GM19023 (cell line): ENCODE results near the gene SLC16A8.

Experiments used
- ATAC-seq: cut with Tn5 transposase; IDR thresholded peaks from one replicate; pipeline ENCODE4 v1.9.1; 2021; ENCODE audit warnings: mild to moderate bottlenecking, moderate library complexity; ENCODE audit not compliant: unreplicated experiment

Gene SLC16A8

DNA sequence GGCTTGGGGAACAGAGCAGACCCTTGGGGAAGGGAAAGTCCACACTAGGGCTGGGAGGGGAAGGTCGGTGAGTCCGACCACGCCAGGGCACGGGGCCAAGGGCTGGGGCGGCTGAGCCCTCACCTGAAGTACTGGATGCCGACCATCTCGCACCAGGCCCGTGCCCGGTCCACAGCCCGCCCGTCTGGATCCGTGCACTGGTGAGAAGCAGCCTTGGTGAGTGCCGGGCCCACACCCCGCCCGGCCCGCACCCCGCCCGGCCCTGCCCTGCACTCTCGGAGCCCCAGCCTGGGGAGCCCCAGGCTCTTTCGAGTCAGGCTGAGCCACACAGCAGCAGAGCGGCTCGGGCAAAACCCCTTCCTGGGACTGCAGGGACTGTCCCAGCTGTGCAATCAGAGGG is 28.4 kb upstream of the SLC16A8 start:
- no peak for ATAC-seq

DNA sequence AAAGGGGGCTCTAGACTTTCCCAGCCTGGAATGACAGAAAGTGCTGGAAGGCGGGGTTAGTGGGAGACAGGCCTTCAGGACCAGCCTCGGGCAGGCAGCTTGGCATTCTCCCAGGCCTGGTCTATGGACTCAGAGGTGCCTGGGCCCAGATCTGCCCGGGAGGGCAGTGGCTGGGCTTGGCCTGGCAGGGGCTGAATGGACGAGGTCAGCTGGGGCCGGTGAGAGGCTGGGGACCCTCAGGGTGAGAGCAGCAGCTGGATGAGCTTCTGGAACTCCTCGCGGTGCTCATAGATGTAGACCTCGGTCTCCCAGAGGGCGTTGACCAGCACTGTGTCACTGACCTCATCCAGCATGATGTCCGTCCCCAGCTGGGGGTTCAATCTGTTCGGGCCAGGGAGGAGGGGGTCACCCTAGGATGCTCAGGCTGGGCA is 28.0 kb upstream of the SLC16A8 start:
- ATAC-seq, result no peak

GRCh38 chr22:38110863-38111852 is 27.2 kb upstream of the SLC16A8 start:
- ATAC-seq, result no peak

DNA sequence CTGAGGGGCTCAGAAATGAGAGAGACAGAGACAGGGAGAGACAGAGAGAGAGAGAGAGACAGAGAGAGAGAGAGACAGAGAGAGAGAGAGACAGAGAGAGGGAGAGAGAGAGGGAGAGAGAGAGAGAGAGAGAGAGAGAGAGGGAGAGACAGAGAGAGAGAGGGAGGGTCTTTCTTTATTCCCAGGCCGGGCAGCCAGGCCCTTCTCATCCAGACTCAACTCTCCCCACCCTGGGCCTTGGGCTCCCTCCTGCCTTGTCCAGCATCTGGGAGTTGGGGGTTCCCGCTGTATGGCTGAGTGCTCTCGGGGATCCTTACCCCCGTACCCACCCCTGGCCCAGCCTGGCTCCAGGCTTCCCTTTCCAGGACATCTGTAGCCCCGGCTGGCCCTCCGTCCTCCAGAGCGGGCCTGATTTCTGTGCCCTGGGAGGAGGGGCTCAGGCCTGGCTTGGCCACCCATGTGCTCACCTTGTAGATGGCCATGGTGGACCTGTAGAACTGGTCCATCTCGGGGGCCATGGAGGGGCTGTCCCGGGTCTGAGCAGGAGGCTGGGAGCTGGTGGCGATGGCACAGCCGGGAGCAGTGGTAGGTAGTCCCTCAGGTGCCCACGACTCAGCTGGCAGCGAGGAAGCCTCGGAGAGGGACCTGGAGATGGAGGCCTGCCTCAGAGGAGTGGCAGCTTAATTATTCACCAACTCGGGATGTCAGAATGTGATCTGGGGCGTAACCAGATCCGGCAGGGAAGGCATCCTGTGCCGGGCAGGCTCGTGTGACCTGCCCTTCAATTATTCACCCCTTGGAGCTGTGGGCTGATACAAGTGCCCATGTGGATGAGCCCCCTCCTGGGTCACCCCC is 26.3 kb upstream of the SLC16A8 start, which contains the start of gene BAIAP2L2:
Gene BAIAP2L2 (minus strand): TSS at position 677 of the 855 bp plus-strand sequence. CDS start 159 bp downstream, at position 518.
- ATAC-seq, result no peak

DNA sequence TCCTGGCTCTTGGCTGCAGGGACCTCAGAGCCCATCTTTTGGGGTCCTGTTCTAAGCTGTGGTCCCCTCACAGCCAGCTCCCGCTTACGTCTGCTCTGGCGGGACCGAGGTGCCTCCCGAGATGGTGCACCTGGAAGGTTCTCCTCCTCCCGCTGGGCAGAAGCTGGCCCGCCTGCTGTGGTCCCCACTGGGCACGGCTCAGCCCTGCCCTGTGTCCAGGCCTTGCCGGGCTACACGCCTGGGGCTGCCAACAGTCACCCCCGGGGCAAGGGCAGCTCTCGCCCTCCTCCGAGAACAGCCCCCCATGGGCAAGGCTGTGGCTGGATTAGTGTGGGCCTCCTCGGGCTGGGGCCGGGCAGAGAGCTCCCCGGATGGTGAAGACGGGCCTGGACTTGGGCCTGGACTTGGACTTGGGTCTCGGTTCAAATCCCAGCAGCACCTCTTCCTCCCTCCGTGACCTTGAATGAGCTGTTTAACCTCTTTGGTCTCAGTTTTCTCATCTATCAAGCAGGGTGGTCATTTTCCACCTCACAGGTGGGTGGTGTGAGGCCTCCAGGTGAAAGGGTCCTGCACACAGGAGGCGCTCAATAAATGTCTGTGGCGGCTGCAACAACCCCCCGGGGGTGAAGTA is 25.5 kb upstream of the SLC16A8 start:
- no peak for ATAC-seq

DNA sequence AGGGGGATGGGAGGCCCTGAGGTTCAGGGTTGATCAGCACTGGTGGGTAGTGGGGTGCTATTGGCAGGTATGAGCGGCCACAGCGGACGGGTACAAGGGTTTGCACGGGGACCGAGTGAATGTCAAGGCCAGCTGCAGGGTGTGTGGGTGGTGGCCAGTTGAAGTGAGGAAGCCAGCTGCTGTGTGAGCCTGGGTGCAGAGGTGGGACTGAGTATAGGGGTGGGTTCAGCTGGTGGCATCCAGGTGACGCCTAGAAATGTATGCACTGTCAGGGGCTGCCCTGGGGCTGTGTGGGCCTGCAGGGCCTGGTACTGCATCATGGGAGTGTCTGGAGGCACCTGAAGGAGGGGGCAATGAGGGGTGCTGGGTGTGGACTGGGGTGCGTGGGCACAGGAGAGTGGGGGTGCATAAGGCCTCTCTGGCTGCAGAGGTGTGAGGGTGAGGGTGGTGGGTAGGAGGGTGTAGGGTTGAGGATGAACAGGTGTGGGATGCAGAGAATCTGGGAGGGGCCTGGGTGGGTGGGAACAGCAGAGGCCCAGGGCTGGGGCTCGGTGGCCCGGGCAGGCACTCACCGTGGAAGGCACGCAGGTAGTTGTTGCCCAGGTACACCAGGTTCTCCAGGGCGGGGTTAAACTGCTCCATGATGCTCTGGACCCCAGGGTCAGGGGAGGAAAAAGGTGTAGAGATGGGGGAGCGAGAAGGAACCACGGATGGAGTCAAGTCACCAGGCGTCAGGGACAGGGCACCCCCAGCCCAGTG is 24.8 kb upstream of the SLC16A8 start:
- ATAC-seq, result no peak

GRCh38 chr22:38107692-38108515 is 23.9 kb upstream of the SLC16A8 start:
- ATAC-seq, result no peak

DNA sequence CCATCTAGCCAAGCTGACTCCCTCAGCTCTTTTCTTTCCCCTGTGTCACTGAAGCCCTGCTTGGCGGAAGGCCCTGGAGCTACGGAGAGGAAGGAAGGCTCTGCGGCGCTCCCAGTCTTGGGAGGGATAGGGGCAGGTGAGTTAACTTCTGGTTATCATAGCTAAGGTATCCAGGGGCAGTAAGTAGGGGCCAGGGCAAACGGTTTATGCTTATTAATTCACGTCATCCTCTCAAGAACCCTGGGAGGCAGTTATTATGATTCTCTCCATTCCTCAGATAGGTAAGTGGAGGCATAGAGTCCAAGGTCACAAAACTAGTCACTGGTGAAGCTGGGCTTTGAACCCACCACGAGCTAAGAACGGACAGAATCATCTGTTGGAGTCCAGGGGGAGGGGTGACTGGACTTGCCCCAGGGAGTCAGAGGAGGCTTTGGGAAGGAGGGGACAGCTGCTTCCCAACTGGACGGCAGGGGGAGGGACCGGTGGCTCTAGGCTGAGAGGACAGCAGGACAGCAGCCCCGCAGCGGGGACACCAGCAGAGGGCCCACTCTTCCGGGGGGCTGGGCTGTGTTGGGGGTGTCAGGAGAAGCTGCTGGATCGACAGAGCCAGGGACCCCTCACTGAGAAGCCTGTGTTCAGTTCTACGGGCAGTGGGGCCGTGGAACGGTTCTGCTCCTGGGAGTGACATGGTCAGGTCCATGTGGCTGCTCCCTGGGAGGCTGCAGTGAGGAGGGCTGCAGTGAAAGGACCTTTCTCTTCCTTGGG is 23.0 kb upstream of the SLC16A8 start:
- no peak for ATAC-seq

GRCh38 chr22:38104084-38104483 is 20.1 kb upstream of the SLC16A8 start:
- ATAC-seq, result no peak

- no peak for ATAC-seq
Observed at GRCh38 chr22:38103641-38104040, 19.7 kb upstream of the SLC16A8 start.

GRCh38 chr22:38098410-38099249 is 14.6 kb upstream of the SLC16A8 start:
- no peak for ATAC-seq

- ATAC-seq, result no peak
Observed at GRCh38 chr22:38097557-38098409, 13.8 kb upstream of the SLC16A8 start.

- ATAC-seq, result no peak
Observed at GRCh38 chr22:38097058-38097457, 13.1 kb upstream of the SLC16A8 start.

- no peak for ATAC-seq
Observed at GRCh38 chr22:38089474-38089851, 5.5 kb upstream of the SLC16A8 start.

- ATAC-seq, result no peak
Observed at GRCh38 chr22:38088629-38089473, 4.9 kb upstream of the SLC16A8 start.

DNA sequence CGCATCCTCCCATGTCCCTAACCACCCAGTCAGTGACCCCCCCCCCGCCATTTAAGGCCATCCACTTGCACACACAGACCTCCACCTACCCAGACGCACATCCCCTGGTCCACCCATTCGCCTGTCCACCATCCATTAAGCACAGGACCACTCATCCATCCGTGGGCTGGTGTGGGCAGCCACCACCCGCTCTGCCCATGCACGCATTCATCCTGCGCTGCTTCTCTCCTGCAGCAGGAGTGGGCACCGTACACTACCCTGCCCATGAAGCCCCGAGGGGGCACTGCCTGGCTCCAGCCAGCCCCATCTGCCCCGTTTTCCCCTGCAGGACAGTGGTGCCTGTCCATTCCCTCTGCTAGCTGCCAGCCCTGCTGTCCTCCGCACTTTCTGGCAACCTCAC is 3.9 kb upstream of the SLC16A8 start:
- ATAC-seq, result no peak
